Upper lobe of left lung (tissue), 4 donors: Measurements from ENCODE around the gene KRTAP5-3.

ENCODE experiments used
- EP300 ChIP-seq, 4 donors: sonication (generic); formaldehyde crosslinking; IDR thresholded peaks; one replicate each; pipeline ENCODE4 v1.5.1; 2017; ENCODE audit warnings: antibody characterized with exemption in 4 of 4, control low read depth in 2 of 4
- POLR2A ChIP-seq, 4 donors: fragments of 450-650 bp; IDR thresholded peaks; one replicate each; pipeline ENCODE4 v1.5.1; 2016 to 2017; ENCODE audit warnings: antibody characterized with exemption in 4 of 4, mild to moderate bottlenecking in 2 of 4
- POLR2AphosphoS5 ChIP-seq, 2 donors: sonication (generic); formaldehyde crosslinking; IDR thresholded peaks; one replicate each; pipeline ENCODE4 v1.5.1; 2017; ENCODE audit warnings: antibody characterized with exemption in 2 of 2
- TF ChIP-seq, protein P1 (sequence below), 6 experiments: fragments of 450-650 bp in 4 of 6; fragments of 200-600 bp in 2 of 6; sonication (generic) in 2 of 6; IDR thresholded peaks; one replicate each; pipeline ENCODE4 v1.5.1; 2016 to 2019; ENCODE audit warnings: antibody characterized with exemption in 6 of 6

DNA sequence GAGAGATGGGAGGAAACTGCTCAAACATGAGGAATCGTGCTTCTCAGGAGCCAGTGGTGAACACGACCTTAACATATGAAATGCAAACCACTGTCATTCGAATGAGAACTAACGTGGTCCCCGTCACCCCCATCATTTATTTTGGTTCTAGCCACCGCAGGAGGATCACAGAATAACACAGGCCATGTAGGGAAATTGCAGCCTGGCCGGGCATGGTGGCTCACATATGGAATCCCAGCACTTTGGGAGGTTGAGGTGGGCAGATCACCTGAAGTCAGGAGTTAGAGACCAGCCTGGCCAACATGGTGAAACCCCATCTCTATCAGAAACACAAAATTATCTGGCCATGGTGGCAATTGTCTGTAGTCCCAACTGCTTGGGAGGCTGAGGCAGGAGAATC lies 48.4 kb upstream of the KRTAP5-3 start:
- TF ChIP-seq, protein P1, sequence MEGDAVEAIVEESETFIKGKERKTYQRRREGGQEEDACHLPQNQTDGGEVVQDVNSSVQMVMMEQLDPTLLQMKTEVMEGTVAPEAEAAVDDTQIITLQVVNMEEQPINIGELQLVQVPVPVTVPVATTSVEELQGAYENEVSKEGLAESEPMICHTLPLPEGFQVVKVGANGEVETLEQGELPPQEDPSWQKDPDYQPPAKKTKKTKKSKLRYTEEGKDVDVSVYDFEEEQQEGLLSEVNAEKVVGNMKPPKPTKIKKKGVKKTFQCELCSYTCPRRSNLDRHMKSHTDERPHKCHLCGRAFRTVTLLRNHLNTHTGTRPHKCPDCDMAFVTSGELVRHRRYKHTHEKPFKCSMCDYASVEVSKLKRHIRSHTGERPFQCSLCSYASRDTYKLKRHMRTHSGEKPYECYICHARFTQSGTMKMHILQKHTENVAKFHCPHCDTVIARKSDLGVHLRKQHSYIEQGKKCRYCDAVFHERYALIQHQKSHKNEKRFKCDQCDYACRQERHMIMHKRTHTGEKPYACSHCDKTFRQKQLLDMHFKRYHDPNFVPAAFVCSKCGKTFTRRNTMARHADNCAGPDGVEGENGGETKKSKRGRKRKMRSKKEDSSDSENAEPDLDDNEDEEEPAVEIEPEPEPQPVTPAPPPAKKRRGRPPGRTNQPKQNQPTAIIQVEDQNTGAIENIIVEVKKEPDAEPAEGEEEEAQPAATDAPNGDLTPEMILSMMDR (IDR thresholded peaks at IDR 0.05) = no peak
- TF ChIP-seq POLR2AphosphoS5 (IDR thresholded peaks at IDR 0.05) = no peak
- no peak for TF ChIP-seq POLR2A (IDR thresholded peaks at IDR 0.05)
- TF ChIP-seq EP300 (IDR thresholded peaks at IDR 0.05) = no peak
